DND-41 (cell line): ENCODE measurements around the gene LINC01488.

ENCODE experiments used
- ATAC-seq: fragments of 200-7000 bp; cut with Tn5 transposase; 3 replicates; pipeline ENCODE4 v1.9.1; 2021; ENCODE audit warnings: low read depth; ENCODE audit not compliant: insufficient read depth
- DNase-seq: peaks from one replicate; pipeline ENCODE4 v3.0.0-alpha.2; 2020
- H2AFZ ChIP-seq: 2 replicates; pipeline ENCODE4 v1.6.0; 2012; ENCODE audit warnings: low read depth, low read length
- H3K27ac ChIP-seq: 2 replicates; pipeline ENCODE4 v1.5.1; 2012; ENCODE audit warnings: low read length, inconsistent platforms
- H3K27me3 ChIP-seq: fragments of 200-600 bp; sonication (generic); 2 replicates; pipeline ENCODE4 v1.6.0; 2012; ENCODE audit warnings: low read length, mild to moderate bottlenecking, inconsistent platforms; ENCODE audit not compliant: insufficient read depth, poor library complexity
- H3K36me3 ChIP-seq: 2 replicates; pipeline ENCODE4 v1.5.1; 2012; ENCODE audit warnings: low read length, inconsistent platforms; ENCODE audit not compliant: insufficient read depth
- H3K4me1 ChIP-seq: 2 replicates; pipeline ENCODE4 v1.5.1; 2012; ENCODE audit warnings: mild to moderate bottlenecking, low read length; ENCODE audit not compliant: insufficient read depth
- H3K4me2 ChIP-seq: 2 replicates; pipeline ENCODE4 v1.6.0; 2012; ENCODE audit warnings: mild to moderate bottlenecking, moderate library complexity, low read length, inconsistent platforms; ENCODE audit not compliant: insufficient read depth
- H3K4me3 ChIP-seq, 2 experiments: fragments of 200-600 bp in 1 of 2; shearing (Covaris generic) in 1 of 2; 2 replicates each; pipeline ENCODE4 v1.5.1; 2012 to 2016; ENCODE audit warnings: inconsistent platforms in 2 of 2, low read length in 2 of 2, mild to moderate bottlenecking in 2 of 2, low read depth in 1 of 2, moderate library complexity in 1 of 2
- H3K79me2 ChIP-seq: 2 replicates; pipeline ENCODE4 v1.6.0; 2012; ENCODE audit warnings: low read length, inconsistent platforms; ENCODE audit not compliant: insufficient read depth
- H3K9ac ChIP-seq: 2 replicates; pipeline ENCODE4 v1.6.0; 2012; ENCODE audit warnings: low read depth, mild to moderate bottlenecking, inconsistent platforms, low read length, moderate library complexity
- H3K9me3 ChIP-seq: 2 replicates; pipeline ENCODE4 v1.5.1; 2012; ENCODE audit warnings: low read length, moderate library complexity, mild to moderate bottlenecking, inconsistent platforms; ENCODE audit not compliant: insufficient read depth, severe bottlenecking
- H4K20me1 ChIP-seq: 2 replicates; pipeline ENCODE4 v1.6.0; 2012; ENCODE audit warnings: low read length; ENCODE audit not compliant: insufficient read depth
- CTCF ChIP-seq: IDR thresholded peaks from 2 replicates; pipeline ENCODE4 v1.5.1; 2012; ENCODE audit warnings: borderline replicate concordance, low read length, moderate library complexity, mild to moderate bottlenecking; ENCODE audit not compliant: poor library complexity, severe bottlenecking; ENCODE audit errors: extremely low read depth
- EZH2 ChIP-seq: IDR thresholded peaks from 3 replicates; pipeline ENCODE4 v1.6.1; 2012; ENCODE audit warnings: borderline replicate concordance, low read depth, mild to moderate bottlenecking, moderate library complexity, low read length, inconsistent platforms; ENCODE audit not compliant: severe bottlenecking

Gene LINC01488

GRCh38 chr11:69513196-69513595, 31.7 kb downstream of the LINC01488 start:
- DNase-seq: no peak
- no peak for ATAC-seq
- no peaks in the 10 kb centered on the region for H3K9me3 ChIP-seq
- TF ChIP-seq CTCF (no peak), EZH2 (no peak)
- no peak overlapping the region for H2AFZ ChIP-seq
- H3K4me1 ChIP-seq: no peaks in the 10 kb centered on the region
- H3K9ac ChIP-seq: no peak overlapping the region
- no peaks in the 10 kb centered on the region for H3K36me3 ChIP-seq
- H4K20me1 ChIP-seq: no peaks in the 10 kb centered on the region; the same call in 1 of the 2 replicates
- no peaks in the 10 kb centered on the region for H3K79me2 ChIP-seq
- H3K4me2 ChIP-seq: no peak overlapping the region
- no peak overlapping the region for H3K4me3 ChIP-seq
- no peak overlapping the region for H3K27ac ChIP-seq
- no peaks in the 10 kb centered on the region for H3K27me3 ChIP-seq

DNA sequence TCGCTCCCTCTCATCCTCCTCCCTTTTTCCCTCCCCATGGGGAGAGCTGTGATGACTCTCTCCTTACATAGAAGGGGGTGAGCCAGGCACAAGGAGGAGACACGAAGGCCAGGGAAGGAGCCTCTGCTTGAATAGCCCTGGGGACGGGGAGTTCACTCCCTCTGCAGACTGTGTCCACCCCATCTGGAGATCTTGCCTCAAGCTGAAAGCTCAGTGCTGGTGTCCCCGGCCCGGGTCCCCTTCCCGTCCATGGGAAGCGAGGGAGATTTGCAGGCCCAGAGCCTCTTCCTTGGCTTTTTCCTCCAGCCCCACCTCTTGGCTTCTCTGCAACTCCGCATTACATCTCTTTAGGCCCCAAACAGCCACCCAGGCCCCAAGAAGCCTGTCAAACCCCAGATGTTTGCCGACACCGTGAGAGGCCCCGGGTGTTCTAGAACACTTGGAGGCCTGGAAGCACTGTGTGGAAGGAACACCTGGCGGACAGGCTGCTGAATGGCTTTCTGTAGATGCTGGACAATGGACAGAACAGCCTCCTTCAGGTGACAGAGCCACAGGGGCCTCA, 32.3 kb downstream of the LINC01488 start:
- H2AFZ ChIP-seq: no peak overlapping the region
- H3K4me2 ChIP-seq: no peak overlapping the region
- no peaks in the 10 kb centered on the region; the same call in 1 of the 2 replicates for H4K20me1 ChIP-seq
- H3K79me2 ChIP-seq: no peaks in the 10 kb centered on the region
- no peaks in the 10 kb centered on the region for H3K9me3 ChIP-seq
- H3K4me3 ChIP-seq: no peak overlapping the region
- ATAC-seq (no peak), DNase-seq (no peak)
- H3K9ac ChIP-seq: no peak overlapping the region
- H3K27me3 ChIP-seq: no peaks in the 10 kb centered on the region
- H3K4me1 ChIP-seq: no peaks in the 10 kb centered on the region
- no peak overlapping the region for H3K27ac ChIP-seq
- no peaks in the 10 kb centered on the region for H3K36me3 ChIP-seq
- TF ChIP-seq EZH2: no peak
- TF ChIP-seq CTCF: no peak

GRCh38 chr11:69514771-69515170, 33.3 kb downstream of the LINC01488 start:
- no peaks in the 10 kb centered on the region for H3K36me3 ChIP-seq
- ATAC-seq: no peak
- no peak overlapping the region for H3K9ac ChIP-seq
- H2AFZ ChIP-seq: no peak overlapping the region
- H3K27ac ChIP-seq: no peak overlapping the region
- H3K4me2 ChIP-seq: no peak overlapping the region
- no peak for DNase-seq
- H4K20me1 ChIP-seq: no peaks in the 10 kb centered on the region; the same call in 1 of the 2 replicates
- no peaks in the 10 kb centered on the region for H3K79me2 ChIP-seq
- H3K4me1 ChIP-seq: no peaks in the 10 kb centered on the region
- no peaks in the 10 kb centered on the region for H3K9me3 ChIP-seq
- no peaks in the 10 kb centered on the region for H3K27me3 ChIP-seq
- TF ChIP-seq EZH2 (no peak), CTCF (no peak)
- no peak overlapping the region for H3K4me3 ChIP-seq
